ENCODE measurements around the gene RBM20.
"Not testable (repeated sequence)": the region's sequence is repeated elsewhere in the genome, so short reads cannot be mapped to it uniquely, and the experiment has no call there.

Gene RBM20

GRCh38 chr10:110706690-110707098 is 62.6 kb downstream of the RBM20 start:
- DNase-seq: no peak

- no peak for DNase-seq
These were observed 64.8 kb downstream of the RBM20 start for GRCh38 chr10:110708776-110709443.

- DNase-seq: no peak
These were observed 65.3 kb downstream of the RBM20 start for GRCh38 chr10:110709444-110709828.

DNA sequence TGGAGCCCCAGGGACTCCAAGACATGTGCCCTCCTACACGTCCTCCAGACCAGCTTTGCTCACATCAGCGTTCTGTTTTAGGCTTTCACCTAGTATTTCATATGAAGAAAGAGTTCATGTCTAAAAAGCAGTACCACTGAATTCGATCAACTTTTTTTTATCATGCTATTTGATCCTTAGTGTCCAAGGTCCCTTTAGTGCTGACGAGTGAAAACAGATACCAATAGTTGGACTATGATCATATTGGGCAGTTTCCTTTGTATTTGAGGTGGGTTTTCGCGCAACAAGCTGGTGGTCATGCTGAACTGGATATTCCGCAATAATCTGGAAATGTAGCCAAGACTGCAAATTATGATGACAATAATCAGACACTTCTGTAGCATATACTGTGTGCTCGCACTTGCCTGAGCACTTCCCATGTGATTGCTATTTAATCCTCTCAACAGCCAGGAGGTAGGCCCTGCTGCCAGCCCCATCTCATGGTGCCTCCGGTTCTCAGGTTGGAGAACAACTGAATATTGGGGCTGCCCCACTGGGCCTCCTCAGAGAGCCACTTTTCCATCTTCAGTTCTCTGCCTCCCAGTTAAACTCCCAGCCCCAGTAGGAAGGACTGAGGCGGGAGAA is 65.9 kb downstream of the RBM20 start:
- DNase-seq: no peak

DNA sequence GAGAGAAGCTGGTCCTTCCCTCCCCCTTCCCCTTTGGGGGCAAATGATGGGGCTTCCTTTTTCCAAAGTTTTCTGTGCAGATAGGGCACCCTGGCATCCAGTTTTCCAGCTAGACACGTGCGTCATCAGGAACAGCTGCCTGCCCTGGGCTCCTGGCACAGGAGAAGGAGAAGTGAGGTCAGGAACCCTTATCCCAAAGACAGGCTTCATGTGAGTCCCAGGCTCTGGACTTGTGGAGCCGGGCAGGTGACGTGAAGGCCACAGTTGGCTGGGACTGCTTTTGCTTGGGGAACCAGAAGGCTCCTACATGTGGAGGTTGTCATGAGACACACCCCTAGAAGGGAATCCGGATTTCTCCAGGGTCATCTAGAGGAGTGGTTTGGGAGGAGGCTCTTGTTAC is 66.5 kb downstream of the RBM20 start:
- DNase-seq: no peak

- no peak for DNase-seq
These were observed 67.2 kb downstream of the RBM20 start for GRCh38 chr10:110711382-110711781.

DNA sequence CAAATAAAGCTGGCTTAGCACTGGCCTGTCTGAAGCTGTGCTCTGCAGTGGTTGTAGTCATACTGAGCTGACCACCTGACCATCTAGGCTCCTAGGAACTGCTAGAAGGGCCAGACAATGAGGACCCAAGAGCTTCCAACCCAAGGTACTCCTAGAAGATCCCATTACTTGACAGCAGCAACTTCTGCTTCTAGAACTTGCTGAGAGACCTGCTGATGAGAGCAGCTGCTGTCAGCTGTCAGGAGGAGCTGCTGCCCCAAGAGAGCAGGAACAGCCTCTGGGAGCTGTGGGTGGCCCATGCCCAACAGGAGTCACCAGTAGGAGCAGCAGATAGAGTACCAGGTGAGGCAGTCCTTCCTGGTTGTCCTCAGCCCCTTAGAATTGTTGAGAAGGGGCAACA is 70.2 kb downstream of the RBM20 start:
- no peak for DNase-seq

- no peak for DNase-seq
These were observed 73.8 kb downstream of the RBM20 start for GRCh38 chr10:110717781-110718589.

DNA sequence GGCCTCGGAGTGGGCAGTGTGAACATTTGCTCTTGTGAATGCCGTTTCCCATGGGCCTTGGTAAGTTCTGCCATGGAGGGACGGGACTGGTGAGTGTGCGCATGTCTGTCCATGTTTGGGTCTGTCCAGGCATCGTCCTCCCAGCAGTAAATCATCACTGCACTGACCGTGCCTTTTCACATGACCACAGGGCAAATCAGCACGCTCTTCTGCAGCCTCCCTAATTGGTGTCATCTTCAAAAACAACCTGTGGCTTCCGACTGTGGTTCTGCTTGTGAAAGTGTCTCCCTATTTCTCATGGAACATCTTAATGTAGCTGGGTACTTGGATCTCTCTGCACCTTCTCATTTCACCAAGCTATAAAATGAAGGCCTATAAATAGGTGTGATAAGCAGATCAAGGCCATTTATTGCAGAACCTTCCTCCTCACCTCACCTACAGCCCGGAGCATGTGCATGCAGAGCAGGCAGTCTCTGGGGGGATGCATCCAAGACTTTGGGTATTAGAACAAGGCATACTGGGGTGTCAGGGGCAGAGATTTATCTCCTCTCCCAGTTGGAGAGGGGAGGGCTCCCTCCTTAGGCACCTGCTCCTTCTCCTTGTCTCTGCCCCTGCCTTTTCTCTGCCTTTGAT is 77.4 kb downstream of the RBM20 start:
- no peak for DNase-seq

- no peak for DNase-seq
These were observed 79.2 kb downstream of the RBM20 start for GRCh38 chr10:110723224-110723891.

DNA sequence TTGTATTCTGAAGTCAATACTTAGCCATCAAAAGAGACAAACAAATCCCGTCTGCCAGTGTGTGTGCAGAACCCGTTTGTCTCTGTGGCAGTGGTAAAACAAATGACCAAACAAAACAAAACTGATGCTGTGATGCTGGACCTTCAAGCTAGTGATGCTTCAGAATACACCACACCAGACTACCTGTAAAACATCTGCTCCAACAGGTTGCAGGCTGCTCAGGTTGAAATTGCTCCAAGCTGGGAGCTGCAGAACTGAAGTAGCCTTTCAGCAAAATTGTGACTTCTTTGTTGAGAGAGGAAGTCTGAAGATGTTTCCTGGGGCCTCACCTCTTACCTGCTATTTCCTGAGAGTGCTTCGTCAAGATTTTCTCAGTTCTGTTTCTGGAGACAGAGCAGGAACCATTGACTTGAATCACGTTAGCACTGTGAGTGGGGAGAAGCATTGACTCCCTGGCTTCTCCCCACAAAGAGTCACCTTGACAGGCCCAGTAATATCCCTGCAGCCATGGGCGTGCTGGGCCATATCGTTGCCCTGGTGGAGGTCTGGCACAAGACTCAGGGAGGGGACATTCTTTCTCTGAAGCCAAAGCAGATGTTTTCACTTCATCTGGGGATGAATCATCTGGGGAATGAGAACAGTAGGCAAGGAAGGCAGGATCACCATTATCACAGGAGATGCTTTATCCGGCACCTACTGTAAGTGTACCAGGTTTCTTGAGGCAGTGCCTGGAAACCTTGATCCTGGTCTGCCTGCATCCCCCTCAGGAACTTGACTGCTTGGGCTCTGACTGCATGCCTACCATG is 80.2 kb downstream of the RBM20 start:
- no peak for DNase-seq

GRCh38 chr10:110724937-110725336 is 80.8 kb downstream of the RBM20 start:
- DNase-seq: no peak

DNA sequence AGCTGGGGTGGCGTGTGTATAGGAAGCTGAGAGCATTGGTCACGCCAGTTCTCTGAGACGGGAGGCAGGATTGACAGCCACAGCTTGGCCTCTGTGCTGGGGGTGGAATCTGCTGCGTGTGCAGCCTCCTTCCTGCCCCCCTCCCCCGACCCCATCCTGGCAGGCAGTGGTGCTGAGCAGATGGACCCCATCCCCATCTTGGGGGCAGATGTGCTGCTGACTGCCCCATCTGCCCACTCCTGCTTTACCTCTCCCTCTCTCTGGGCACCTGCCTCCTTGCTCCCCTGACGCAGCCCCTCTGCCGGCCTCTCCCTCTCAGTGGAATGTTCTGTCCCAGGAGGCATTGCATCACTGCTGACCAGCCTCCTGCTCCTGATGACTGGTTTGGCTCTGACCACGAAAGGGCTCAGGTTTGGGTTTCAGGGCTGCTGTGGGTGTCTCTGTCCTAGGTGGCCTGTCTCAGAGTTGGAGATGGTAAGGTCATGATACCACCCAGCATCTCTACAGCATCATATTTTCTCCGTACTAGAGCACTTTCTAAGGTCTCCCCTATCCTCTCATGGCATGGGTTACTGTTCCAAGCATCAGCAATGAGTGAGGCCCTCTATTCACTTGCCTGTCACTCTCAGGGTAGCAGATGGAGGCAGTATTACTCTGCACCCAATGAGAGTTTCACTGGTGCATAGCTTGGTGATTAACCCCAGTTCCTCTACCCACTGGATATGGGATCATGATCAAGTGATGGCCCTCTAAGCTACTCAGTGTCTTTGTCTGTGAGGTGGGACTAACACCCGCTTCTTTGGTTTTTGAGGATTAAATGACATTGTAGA is 81.9 kb downstream of the RBM20 start:
- no peak for DNase-seq

- DNase-seq: not testable (repeated sequence)
These were observed 83.6 kb downstream of the RBM20 start for GRCh38 chr10:110727785-110728184.

- DNase-seq: no peak
These were observed 86.4 kb downstream of the RBM20 start for GRCh38 chr10:110730345-110731050.

GRCh38 chr10:110733218-110733952 is 89.2 kb downstream of the RBM20 start:
- no peak for DNase-seq

DNA sequence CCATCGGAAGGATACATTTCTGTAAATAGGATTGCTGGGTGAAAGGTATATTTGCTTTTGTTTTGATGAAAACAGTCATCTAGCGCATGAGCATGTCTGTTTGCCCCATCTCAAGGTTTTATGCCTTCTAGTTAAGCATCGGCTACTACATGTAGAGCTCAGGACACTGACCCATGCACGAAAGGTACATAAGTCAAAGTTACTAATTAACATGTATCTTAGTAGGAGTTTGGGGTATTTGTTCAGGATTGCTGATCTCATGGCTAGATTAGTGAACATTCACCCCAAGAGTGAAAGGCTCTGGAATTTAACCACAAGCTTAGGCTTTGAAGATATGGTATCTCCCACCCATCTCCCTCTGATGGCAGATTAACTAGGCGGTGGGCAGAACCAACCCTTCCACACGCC is 91.5 kb downstream of the RBM20 start:
- no peak for DNase-seq

DNA sequence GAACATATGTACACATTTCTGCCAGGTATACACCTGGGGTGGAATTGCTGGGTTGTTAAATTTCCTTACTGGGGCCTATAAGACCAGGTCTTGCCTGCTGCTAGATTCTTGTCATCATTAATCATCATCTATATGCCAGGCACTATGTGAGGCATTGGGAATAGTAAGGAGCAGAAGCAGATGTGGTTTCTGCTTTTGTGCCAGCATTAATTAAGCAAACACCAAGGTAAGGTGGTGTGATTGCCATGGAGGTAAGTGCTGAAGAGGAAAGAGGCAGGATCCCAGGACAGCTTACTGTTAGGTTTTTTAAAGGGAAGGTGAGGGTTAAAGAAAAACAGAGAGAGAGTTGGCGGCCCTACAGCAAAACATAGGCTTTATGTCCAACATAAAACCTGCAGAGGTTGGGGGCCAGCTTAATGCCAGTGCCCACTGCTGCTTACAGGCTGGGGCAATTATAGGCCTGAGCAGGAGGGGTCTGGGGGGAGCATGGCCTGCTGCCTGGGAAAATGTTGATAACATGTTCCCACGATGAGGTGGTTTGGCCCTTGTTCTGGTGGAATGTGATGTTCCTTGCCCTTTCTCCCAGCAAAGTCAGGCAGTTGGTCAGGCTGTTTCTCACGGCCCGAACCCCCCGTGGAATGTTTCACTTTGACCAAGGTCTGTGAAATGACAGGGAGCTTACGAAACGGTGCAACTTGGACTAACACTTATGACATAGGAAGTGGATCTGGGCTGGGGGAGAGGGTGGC is 93.9 kb downstream of the RBM20 start:
- DNase-seq: no peak

DNA sequence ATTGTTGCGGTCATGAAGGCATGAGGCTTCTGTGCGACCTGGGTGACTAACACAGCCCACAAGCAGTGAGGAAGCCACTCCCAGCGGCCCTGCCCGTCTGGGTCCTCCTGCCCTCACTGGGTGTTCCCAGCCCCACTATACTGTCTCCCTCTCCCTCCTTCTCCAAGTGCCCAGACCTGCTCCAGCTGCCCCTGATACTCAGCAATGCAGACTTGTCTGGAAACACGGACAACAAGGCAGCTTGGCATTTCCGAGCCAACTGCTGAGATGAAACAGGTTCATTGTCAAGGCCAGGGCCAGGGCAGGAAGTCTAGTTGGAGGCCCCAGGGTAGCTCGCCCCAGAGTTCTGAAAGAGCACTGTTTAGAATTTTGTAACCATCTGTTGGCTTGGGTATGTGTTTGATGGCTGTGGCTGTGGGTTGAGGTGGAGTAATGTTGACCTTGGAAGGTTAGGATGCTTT is 95.7 kb downstream of the RBM20 start:
- no peak for DNase-seq

Measured in activated CD8-positive, alpha-beta memory T cell treated with anti-CD3 and anti-CD28 coated beads, Interleukin-2, amount 50 U/mL, for 48 hours (primary cell).